PC-3 (cell line): ENCODE data around the gene VAMP4. TPM values are rescaled to one million over a fixed set of nuclear protein-coding genes. Genes with fewer than 3 reads are reported as not detected.

Experiments
- ATAC-seq: fragments of 200-7000 bp; cut with Tn5 transposase; 2 replicates; pipeline ENCODE4 v1.9.1; 2020; ENCODE audit warnings: mild to moderate bottlenecking, moderate library complexity
- BruUV-seq: library from RNA; stranded (reverse); fragments of 400-500 nt; replicated peaks from 2 replicates; lab custom pipeline; 2021; lab: Mats Ljungman, UMichigan
- CTCF ChIA-PET: fragments of 300-600 bp; sonication (Branson Sonifier 250); formaldehyde crosslinking; loops from one replicate; lab custom pipeline; 2022; ENCODE audit warnings: antibody characterized with exemption; lab: Charles Lee
- POLR2A ChIA-PET: fragments of 300-600 bp; sonication (Branson Sonifier 250); formaldehyde crosslinking; loops from one replicate; lab custom pipeline; 2022; ENCODE audit warnings: antibody characterized with exemption; ENCODE audit not compliant: unreplicated experiment; lab: Charles Lee
- DNase-seq: peaks from one replicate; pipeline ENCODE4 v3.0.0-alpha.2; 2015
- H2AFZ ChIP-seq: fragments of 300-600 bp; sonication (generic); 2 replicates; pipeline ENCODE4 v1.6.0; 2016; ENCODE audit warnings: antibody characterized with exemption, low read length
- H3F3A ChIP-seq: fragments of 300-600 bp; sonication (generic); one replicate; pipeline ENCODE4 v1.6.0; 2017; ENCODE audit warnings: antibody characterized with exemption, low read length, control low read depth, mild to moderate bottlenecking; ENCODE audit not compliant: unreplicated experiment
- H3K27ac ChIP-seq: fragments of 300-600 bp; sonication (generic); 2 replicates; pipeline ENCODE4 v1.5.1; 2016; ENCODE audit warnings: mild to moderate bottlenecking, low read length
- H3K27me3 ChIP-seq: fragments of 300-600 bp; sonication (generic); 2 replicates; pipeline ENCODE4 v1.6.1; 2016; ENCODE audit warnings: low read length, mixed read lengths
- H3K36me3 ChIP-seq: fragments of 300-600 bp; sonication (generic); 2 replicates; pipeline ENCODE4 v1.6.1; 2016; ENCODE audit warnings: low read depth, mixed run types, low read length, mixed read lengths
- H3K4me1 ChIP-seq: fragments of 300-600 bp; sonication (generic); 2 replicates; pipeline ENCODE4 v1.5.1; 2016; ENCODE audit warnings: low read length; ENCODE audit not compliant: insufficient read depth
- H3K4me2 ChIP-seq: fragments of 300-600 bp; sonication (generic); 2 replicates; pipeline ENCODE4 v1.6.0; 2016; ENCODE audit warnings: low read length
- H3K4me3 ChIP-seq: fragments of 300-600 bp; sonication (generic); 2 replicates; pipeline ENCODE4 v1.5.1; 2016; ENCODE audit warnings: mild to moderate bottlenecking, low read length, mixed read lengths
- H3K79me2 ChIP-seq: fragments of 300-600 bp; sonication (generic); 2 replicates; pipeline ENCODE4 v1.6.1; 2017; ENCODE audit warnings: low read length, mixed read lengths
- H3K9ac ChIP-seq: fragments of 300-600 bp; sonication (generic); 2 replicates; pipeline ENCODE4 v1.6.0; 2016; ENCODE audit warnings: mild to moderate bottlenecking, low read length
- H3K9me2 ChIP-seq: fragments of 300-600 bp; sonication (generic); replicated peaks from 2 replicates; pipeline ENCODE4 v1.6.1; 2016; ENCODE audit warnings: mixed run types, low read length, mixed read lengths
- H3K9me3 ChIP-seq: fragments of 300-600 bp; sonication (generic); 2 replicates; pipeline ENCODE4 v1.6.1; 2016; ENCODE audit warnings: low read length, mixed read lengths
- H4K20me1 ChIP-seq: fragments of 300-600 bp; sonication (generic); 2 replicates; pipeline ENCODE4 v1.6.1; 2016; ENCODE audit warnings: low read length, mixed read lengths
- CTCF ChIP-seq: fragments of 300-600 bp; sonication (generic); conservative IDR thresholded peaks from 2 replicates; pipeline ENCODE4 v1.5.1; 2017; ENCODE audit warnings: antibody characterized with exemption, low read depth, mild to moderate bottlenecking, low read length
- EZH2 ChIP-seq: fragments of 300-600 bp; sonication (generic); IDR thresholded peaks from one replicate; pipeline ENCODE4 v1.6.1; 2017; ENCODE audit warnings: antibody characterized with exemption, mild to moderate bottlenecking, low read length; ENCODE audit not compliant: unreplicated experiment
- EZH2phosphoT487 ChIP-seq: fragments of 300-600 bp; sonication (generic); IDR thresholded peaks from 2 replicates; pipeline ENCODE4 v1.6.1; 2018; ENCODE audit warnings: mild to moderate bottlenecking, antibody characterized with exemption, low read length, borderline replicate concordance
- intact Hi-C: fragments of 100-400 bp; cut with micrococcal nuclease; formaldehyde crosslinking; loops from 2 replicates; pipeline ENCODE4 v1.9.0; 2023
- total RNA-seq: library from RNA; depleted of rRNA; stranded (reverse); fragments of >200 nt; gene quantifications from 2 replicates; pipeline ENCODE4 v1.2.3, GENCODE V29; 2014

The VAMP4 gene
- total RNA-seq, 1 experiment from 2014 or later = 7.2 TPM

- intact Hi-C loops = no loop called here
- CTCF ChIA-PET = interaction anchor here (0.6 to 1.9 kb wide), 3 partner anchors 24 to 68 kb away, joined by 3 to 7 read pairs (median 5); no protein-coding TSS in a partner anchor
- TF ChIP-seq EZH2 (no peak), CTCF (no peak), EZH2phosphoT487 (no peak)
- no peak overlapping the region for H3K27ac ChIP-seq
- no peak overlapping the region for H3K4me3 ChIP-seq
- no TSS peak for BruUV-seq
- H2AFZ ChIP-seq = no peak overlapping the region
- no peaks in the 10 kb centered on the region for H3F3A ChIP-seq
- H3K4me1 ChIP-seq = peaks cover 7% of the 10 kb centered on the region
- no peaks in the 10 kb centered on the region for H3K79me2 ChIP-seq
- no peak for DNase-seq
- no peaks in the 10 kb centered on the region for H3K9me2 ChIP-seq
- no peak for ATAC-seq
- H3K9me3 ChIP-seq = no peaks in the 10 kb centered on the region
- H3K9ac ChIP-seq = no peak overlapping the region
- no peak overlapping the region for H3K4me2 ChIP-seq
- POLR2A ChIA-PET = interaction anchor here (0.6 kb wide), 1 partner anchor 156 kb away, joined by 4 read pairs; no protein-coding TSS in a partner anchor
- H4K20me1 ChIP-seq = no peaks in the 10 kb centered on the region
- no peaks in the 10 kb centered on the region for H3K36me3 ChIP-seq
- no peaks in the 10 kb centered on the region for H3K27me3 ChIP-seq
These were observed 29.5 kb downstream of the VAMP4 start for GRCh38 chr1:171712341-171712740.

DNA sequence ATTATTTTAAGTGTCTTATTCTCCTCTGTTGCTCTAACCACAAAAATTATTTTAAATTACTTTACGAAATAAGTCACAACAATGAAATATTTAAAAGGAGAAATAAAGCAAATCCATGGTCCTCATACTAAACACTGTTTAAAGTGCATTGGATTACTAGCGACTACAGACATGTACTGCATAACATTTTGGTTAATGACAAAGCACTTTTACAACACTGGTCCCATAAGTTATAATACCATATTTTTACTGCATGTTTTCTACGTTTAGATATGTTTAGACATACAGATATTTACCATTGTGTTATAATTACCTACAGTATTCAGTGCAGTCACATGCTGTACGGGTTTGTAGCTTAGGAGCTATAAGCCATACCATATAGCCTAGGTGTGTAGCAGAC is 30.2 kb downstream of the VAMP4 start:
- intact Hi-C loops = no loop called here
- H3K9ac ChIP-seq = no peak overlapping the region
- no TSS peak for BruUV-seq

More for the DNA sequence above, 30.2 kb downstream of the VAMP4 start:
- no peak overlapping the region for H3K27ac ChIP-seq
- no peaks in the 10 kb centered on the region for H3K9me2 ChIP-seq
- no peak overlapping the region for H3K4me3 ChIP-seq
- no peaks in the 10 kb centered on the region for H3K9me3 ChIP-seq
- H3K36me3 ChIP-seq = no peaks in the 10 kb centered on the region
- TF ChIP-seq EZH2phosphoT487 = no peak
- no peak for TF ChIP-seq CTCF
- no peak for TF ChIP-seq EZH2
- H3K79me2 ChIP-seq = no peaks in the 10 kb centered on the region
- no peaks in the 10 kb centered on the region for H3F3A ChIP-seq
- ChIA-PET CTCF (interaction anchor here (0.6 kb wide), 1 partner anchor 25 kb away, joined by 3 read pairs; no protein-coding TSS in a partner anchor), POLR2A (interaction anchor here (0.6 kb wide), 1 partner anchor 155 kb away, joined by 4 read pairs; no protein-coding TSS in a partner anchor)
- ATAC-seq = no peak
- H3K4me2 ChIP-seq = no peak overlapping the region
- H4K20me1 ChIP-seq = no peaks in the 10 kb centered on the region
- H3K27me3 ChIP-seq = no peaks in the 10 kb centered on the region
- H2AFZ ChIP-seq = no peak overlapping the region
- H3K4me1 ChIP-seq = peaks cover 10% of the 10 kb centered on the region
- no peak for DNase-seq
